Colonic mucosa (tissue), 4 donors: ENCODE measurements around the gene DKKL1. TPM values are rescaled to one million over a fixed set of nuclear protein-coding genes. Genes with fewer than 3 reads are reported as not detected.

Experiments
- DNase-seq: peaks from one replicate; pipeline ENCODE4 v3.0.0-alpha.2; 2020
- H3K27ac ChIP-seq: fragments of 200-600 bp; one replicate; pipeline ENCODE4 v1.8.0; 2021
- H3K27me3 ChIP-seq: fragments of 200-600 bp; one replicate; pipeline ENCODE4 v1.8.0; 2021
- H3K36me3 ChIP-seq: fragments of 200-600 bp; one replicate; pipeline ENCODE4 v1.8.0; 2021
- H3K4me1 ChIP-seq: fragments of 200-600 bp; one replicate; pipeline ENCODE4 v1.8.0; 2021; ENCODE audit warnings: mild to moderate bottlenecking
- H3K4me3 ChIP-seq: fragments of 200-600 bp; one replicate; pipeline ENCODE4 v1.8.0; 2021
- H3K9ac ChIP-seq, 2 donors: one replicate each; pipeline ENCODE4 v1.7.0; 2013; ENCODE audit warnings: control low read depth in 2 of 2, low read depth in 2 of 2, low read length in 2 of 2
- H3K9me3 ChIP-seq: fragments of 200-600 bp; one replicate; pipeline ENCODE4 v1.8.0; 2021
- intact Hi-C: fragments of 100-400 bp; cut with DNase I; formaldehyde crosslinking; loops from one replicate; pipeline ENCODE4 v1.14.1; 2022
- total RNA-seq, 2 donors: library from RNA; stranded (reverse); fragmentation: NEBNext Ultra II Directional in 1 of 2; extraction: Animal tissue kit (Norgen Biotek cat#: 25700) in 1 of 2; gene quantifications; one replicate each; pipeline ENCODE4 v1.2.1, GENCODE V29; 2021
- TF ChIP-seq, protein P1 (sequence below): fragments of 200-600 bp; IDR thresholded peaks from one replicate; pipeline ENCODE4 v1.8.0; 2022; ENCODE audit warnings: antibody characterized with exemption, mild to moderate bottlenecking
- donor health status: healthy.
- donor health status: DM: no; HTN: no; CAD: no.
- donor health status: DM: no; HTN: no; CAD: no.

The DKKL1 gene
- total RNA-seq, 2 donors from 2014 or later, result not detected

DNA sequence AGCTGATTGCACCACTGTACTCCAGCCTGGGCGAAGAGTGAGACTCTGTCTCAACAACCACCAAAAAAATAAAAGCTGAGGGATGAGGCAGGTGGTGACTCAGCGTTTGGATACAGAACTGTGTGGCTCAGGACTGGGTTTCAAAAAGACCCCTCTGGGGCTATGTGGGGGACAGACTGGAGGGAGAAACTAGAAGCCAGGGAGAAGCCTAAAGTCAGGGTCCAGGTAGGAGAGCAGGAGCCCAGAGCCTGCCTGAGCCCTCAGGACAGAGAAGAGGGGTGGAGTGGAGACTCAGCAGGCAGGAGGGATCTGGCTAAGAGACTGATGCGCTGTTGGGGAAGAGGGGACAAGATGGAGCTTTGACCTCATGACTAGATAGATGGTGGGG, 30.3 kb upstream of the DKKL1 start:
- Histone ChIP-seq H3K9me3 (no peaks in the 10 kb centered on the region), H3K36me3 (no peaks in the 10 kb centered on the region), H3K4me3 (no peak overlapping the region), H3K9ac (peak overlapping the region in 1 of 2 donors; percentile 15), H3K27ac (peak overlapping the region; percentile 12), H3K27me3 (no peaks in the 10 kb centered on the region), H3K4me1 (no peaks in the 10 kb centered on the region)
- DNase-seq, result no peak
- intact Hi-C loops, result no loop called here
- TF ChIP-seq, protein P1, sequence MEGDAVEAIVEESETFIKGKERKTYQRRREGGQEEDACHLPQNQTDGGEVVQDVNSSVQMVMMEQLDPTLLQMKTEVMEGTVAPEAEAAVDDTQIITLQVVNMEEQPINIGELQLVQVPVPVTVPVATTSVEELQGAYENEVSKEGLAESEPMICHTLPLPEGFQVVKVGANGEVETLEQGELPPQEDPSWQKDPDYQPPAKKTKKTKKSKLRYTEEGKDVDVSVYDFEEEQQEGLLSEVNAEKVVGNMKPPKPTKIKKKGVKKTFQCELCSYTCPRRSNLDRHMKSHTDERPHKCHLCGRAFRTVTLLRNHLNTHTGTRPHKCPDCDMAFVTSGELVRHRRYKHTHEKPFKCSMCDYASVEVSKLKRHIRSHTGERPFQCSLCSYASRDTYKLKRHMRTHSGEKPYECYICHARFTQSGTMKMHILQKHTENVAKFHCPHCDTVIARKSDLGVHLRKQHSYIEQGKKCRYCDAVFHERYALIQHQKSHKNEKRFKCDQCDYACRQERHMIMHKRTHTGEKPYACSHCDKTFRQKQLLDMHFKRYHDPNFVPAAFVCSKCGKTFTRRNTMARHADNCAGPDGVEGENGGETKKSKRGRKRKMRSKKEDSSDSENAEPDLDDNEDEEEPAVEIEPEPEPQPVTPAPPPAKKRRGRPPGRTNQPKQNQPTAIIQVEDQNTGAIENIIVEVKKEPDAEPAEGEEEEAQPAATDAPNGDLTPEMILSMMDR, result no peak

DNA sequence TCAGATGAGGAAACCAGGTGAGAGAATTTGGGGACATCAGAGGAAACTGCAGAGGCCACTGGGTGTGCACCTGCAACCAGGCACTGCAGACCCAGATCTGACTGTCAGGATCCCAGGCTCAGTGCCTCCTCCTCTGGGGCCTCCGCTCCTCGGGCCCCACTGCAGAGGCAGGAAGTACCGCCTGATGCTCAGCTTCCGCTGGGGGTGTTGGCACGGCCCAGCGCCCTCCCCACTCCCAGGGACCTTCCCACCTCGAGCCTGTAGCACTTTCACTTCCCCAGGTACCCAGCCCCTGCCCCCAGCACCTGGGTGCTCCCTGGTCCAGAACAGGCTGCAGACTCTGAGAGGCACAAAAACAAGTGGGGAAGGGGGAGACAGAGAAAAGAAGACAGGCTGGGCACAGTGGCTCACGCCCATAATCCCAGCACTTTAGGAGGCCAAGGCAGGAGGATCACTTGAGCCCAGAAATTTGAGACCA, 29.8 kb upstream of the DKKL1 start:
- no peaks in the 10 kb centered on the region for H3K27me3 ChIP-seq
- H3K9ac ChIP-seq, result peak overlapping the region in 1 of 2 donors; percentile 15
- H3K36me3 ChIP-seq, result no peaks in the 10 kb centered on the region
- TF ChIP-seq, protein P1, result no peak
- peak; percentile 36 for DNase-seq
- intact Hi-C loops, result no loop called here
- no peaks in the 10 kb centered on the region for H3K9me3 ChIP-seq
- no peak overlapping the region for H3K4me3 ChIP-seq
- no peaks in the 10 kb centered on the region for H3K4me1 ChIP-seq
- H3K27ac ChIP-seq, result peak overlapping the region; percentile 50

DNA sequence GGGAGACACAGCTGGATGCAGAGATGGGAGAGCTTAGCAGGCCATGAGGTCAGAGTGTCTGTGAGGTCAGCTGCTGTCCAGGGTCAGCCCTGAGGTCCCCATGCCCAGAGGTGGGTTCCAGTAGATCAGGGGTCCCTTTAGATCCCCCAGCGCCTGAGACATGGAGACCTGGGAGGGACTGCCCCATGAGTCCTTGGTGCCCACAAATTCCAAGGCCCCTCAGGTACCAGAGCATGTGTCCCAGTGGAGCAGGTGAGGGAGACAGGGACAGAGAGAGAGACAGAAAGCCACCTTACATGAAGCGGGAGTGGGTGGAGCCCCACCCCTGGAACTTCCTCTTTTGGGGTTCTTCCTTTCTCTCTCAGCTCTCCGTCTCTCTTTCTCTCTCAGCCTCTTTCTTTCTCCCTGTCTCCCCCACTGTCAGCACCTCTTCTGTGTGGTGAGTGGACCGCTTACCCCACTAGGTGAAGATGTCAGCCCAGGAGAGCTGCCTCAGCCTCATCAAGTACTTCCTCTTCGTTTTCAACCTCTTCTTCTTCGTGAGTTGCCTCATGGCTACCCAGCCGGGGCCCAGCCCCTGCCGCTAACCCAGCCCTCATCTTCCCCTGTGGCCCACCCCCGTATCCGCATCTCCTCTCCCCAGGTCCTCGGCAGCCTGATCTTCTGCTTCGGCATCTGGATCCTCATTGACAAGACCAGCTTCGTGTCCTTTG, 28.4 kb upstream of the DKKL1 start, which contains the start of gene CD37:
Gene CD37, plus strand, starts transcription at position 336 of the 713 bp plus-strand sequence. Its CDS starts 135 bp downstream, at position 471.
- H3K27ac ChIP-seq, result peak within 1 kb of the TSS; percentile 50
- peak within 1 kb of the TSS; percentile 28 for H3K4me3 ChIP-seq
- peak; percentile 31 for DNase-seq
- no peaks in the 10 kb centered on the region for H3K27me3 ChIP-seq
- intact Hi-C loops, result no loop called here
- TF ChIP-seq, protein P1, result no peak
- H3K36me3 ChIP-seq, result no peaks in the 10 kb centered on the region
- no peaks in the 10 kb centered on the region for H3K9me3 ChIP-seq
- H3K4me1 ChIP-seq, result peaks cover 6% of the 10 kb centered on the region
- peak within 1 kb of the TSS; percentile 3 to 54 for H3K9ac ChIP-seq

DNA sequence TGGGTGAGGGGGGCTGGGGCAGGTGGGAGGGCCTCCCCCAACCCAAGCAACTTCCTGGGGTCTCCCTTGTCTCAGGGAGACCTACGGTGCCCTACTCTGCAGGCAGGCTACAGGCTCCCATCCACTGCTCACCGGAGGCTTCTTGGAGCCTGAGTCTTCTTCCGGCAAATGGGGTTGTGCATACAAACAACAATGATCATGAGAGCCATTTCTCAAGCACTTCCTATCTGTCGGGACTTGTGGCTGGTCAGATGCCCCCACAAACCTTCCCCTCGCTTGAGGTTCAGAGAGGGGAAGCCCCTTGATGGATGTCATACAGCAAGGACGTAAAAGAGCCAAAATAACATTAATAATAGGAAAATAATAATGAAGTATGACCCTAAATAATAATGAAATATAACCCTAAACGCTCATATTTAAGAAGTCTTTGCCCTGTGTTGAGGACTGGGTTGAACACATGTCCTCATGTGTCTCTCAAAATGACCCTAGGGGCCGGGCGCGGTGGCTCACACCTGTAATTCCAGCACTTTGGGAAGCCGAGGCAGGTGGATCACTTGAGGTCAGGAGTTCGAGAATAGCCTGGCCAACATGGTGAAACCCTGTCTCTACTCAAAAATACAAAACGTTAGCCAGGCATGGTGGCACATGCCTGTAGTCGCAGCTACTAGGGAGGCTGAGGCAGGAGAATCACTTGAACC, 27.7 kb upstream of the DKKL1 start:
- H3K9ac ChIP-seq, result peak overlapping the region; percentile 3 to 54
- H3K36me3 ChIP-seq, result no peaks in the 10 kb centered on the region
- peaks cover 6% of the 10 kb centered on the region for H3K4me1 ChIP-seq
- H3K27me3 ChIP-seq, result no peaks in the 10 kb centered on the region
- intact Hi-C loops, result no loop called here
- DNase-seq, result no peak
- H3K27ac ChIP-seq, result peak overlapping the region; percentile 50
- H3K4me3 ChIP-seq, result peak overlapping the region; percentile 28
- TF ChIP-seq, protein P1, result no peak
- H3K9me3 ChIP-seq, result no peaks in the 10 kb centered on the region

DNA sequence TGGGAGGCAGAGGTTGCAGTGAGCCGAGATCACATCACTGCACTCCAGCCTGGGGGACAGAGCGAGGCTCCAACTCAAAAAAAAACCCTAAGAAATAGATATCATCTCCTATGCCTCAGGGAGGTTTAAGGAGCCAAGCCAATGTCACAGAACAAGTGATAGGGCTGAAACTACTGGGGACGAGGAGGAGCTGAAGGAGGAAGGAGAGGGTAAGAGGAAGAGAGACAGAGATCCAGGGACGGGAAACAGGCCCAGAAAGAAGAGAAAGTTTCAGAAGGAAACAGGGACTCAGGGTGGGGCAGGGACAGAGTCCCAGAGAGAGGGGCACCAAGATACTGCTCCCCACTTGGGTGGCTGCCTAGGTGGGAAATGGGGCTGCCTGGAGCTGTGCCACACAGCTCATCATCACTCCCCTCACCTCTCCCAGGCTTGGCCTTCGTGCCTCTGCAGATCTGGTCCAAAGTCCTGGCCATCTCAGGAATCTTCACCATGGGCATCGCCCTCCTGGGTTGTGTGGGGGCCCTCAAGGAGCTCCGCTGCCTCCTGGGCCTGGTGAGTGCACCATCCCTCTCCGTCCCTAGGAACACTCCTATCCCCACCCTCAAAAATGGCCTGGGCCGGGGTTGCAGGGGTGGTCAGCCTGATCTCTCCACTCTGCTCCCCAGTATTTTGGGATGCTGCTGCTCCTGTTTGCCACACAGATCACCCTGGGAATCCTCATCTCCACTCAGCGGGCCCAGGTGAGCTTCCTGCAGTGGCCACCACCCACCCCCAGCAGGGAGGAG, 27.0 kb upstream of the DKKL1 start:
- Histone ChIP-seq H3K36me3 (no peaks in the 10 kb centered on the region), H3K9ac (peak overlapping the region in 1 of 2 donors; percentile 12), H3K4me3 (no peak overlapping the region), H3K27ac (no peak overlapping the region), H3K27me3 (no peaks in the 10 kb centered on the region), H3K9me3 (no peaks in the 10 kb centered on the region), H3K4me1 (peaks cover 6% of the 10 kb centered on the region)
- TF ChIP-seq, protein P1, result no peak
- intact Hi-C loops, result no loop called here
- no peak for DNase-seq
